Heart right ventricle (tissue), 16 donors: ENCODE measurements around the gene NAA38. TPM values are rescaled to one million over a fixed set of nuclear protein-coding genes. Genes with fewer than 3 reads are reported as not detected.

ENCODE experiments used
- ATAC-seq, 8 donors: fragments of 200-7000 bp; cut with Tn5 transposase; one replicate each; pipeline ENCODE4 v1.9.1; 2020; ENCODE audit warnings: mild to moderate bottlenecking in 8 of 8, moderate library complexity in 8 of 8, moderate number of reproducible peaks in 1 of 8
- DNase-seq, 2 donors: peaks; one replicate each; pipeline ENCODE4 v3.0.0-alpha.2; 2020
- H3K27ac ChIP-seq, 10 donors: fragments of 200-600 bp; sonication (generic) in 2 of 10; one replicate each; pipeline versions ENCODE4 v1.5.0 to v1.8.0; 2020 to 2022; ENCODE audit warnings: mild to moderate bottlenecking in 3 of 10
- H3K27me3 ChIP-seq, 7 donors: fragments of 200-600 bp; one replicate each; pipeline ENCODE4 v1.8.0; 2021 to 2022; ENCODE audit warnings: mild to moderate bottlenecking in 2 of 7
- H3K36me3 ChIP-seq, 9 donors: fragments of 200-600 bp; sonication (generic) in 1 of 9; one replicate each; pipeline versions ENCODE4 v1.5.0 to v1.8.0; 2020 to 2022; ENCODE audit warnings: mild to moderate bottlenecking in 2 of 9
- H3K4me1 ChIP-seq, 9 donors: fragments of 200-600 bp; sonication (generic) in 1 of 9; one replicate each; pipeline versions ENCODE4 v1.5.0 to v1.8.0; 2020 to 2022; ENCODE audit warnings: mild to moderate bottlenecking in 4 of 9
- H3K4me3 ChIP-seq, 10 donors: fragments of 200-600 bp; sonication (generic) in 2 of 10; one replicate each; pipeline versions ENCODE4 v1.5.0 to v1.8.0; 2020 to 2022; ENCODE audit warnings: mild to moderate bottlenecking in 7 of 10, moderate library complexity in 2 of 10
- H3K9me3 ChIP-seq, 11 donors: fragments of 200-600 bp in 10 of 11; sonication (generic) in 2 of 11; one replicate each; pipeline versions ENCODE4 v1.5.0 to v1.8.0; 2013 to 2022; ENCODE audit warnings: mild to moderate bottlenecking in 2 of 11, control low read depth in 1 of 11, moderate library complexity in 1 of 11
- WGBS, 2 donors: extraction: QIAGEN DNeasy Blood & Tissue Kit; methylation state at CpG; one replicate each; pipeline ENCODE4 v1.1.7; 2013; ENCODE audit warnings: inconsistent platforms in 1 of 2; 5-methylcytosine and 5-hydroxymethylcytosine counted together
- intact Hi-C, 10 donors: fragments of 100-400 bp; cut with DNase I; formaldehyde crosslinking; loops; one replicate each; pipeline versions ENCODE4 v1.11.1 to v1.14.2; 2022
- polyA plus RNA-seq, 2 donors: library from polyadenylated mRNA; stranded (reverse); fragments of 200-250 nt; gene quantifications; one replicate each; pipeline ENCODE4 v1.2.3, GENCODE V29; 2013
- total RNA-seq, 10 donors: library from RNA; stranded (reverse); fragmentation: NEBNext Ultra II Directional in 3 of 10; extraction: Animal tissue kit (Norgen Biotek cat#: 25700) in 3 of 10; gene quantifications; one replicate each; pipeline versions ENCODE4 v1.2.1 to v1.2.4, GENCODE V29; 2021 to 2023
- TF ChIP-seq, protein P1 (sequence below), 9 donors: fragments of 200-600 bp; sonication (generic) in 2 of 9; IDR thresholded peaks; one replicate each; pipeline versions ENCODE4 v1.5.0 to v1.8.0; 2021 to 2022; ENCODE audit warnings: antibody characterized with exemption in 9 of 9, mild to moderate bottlenecking in 5 of 9, moderate library complexity in 1 of 9
- donor health status: Arrhythmogenic right ventricular cardiomyopathy.
- donor health status: ischemic (EF 13 %, LVEDD 7.1; RV severe dilation, severe dysfunction).
- donor health status: healthy with polysubstance abuse.
- donor health status: DM: no; HTN: yes; CAD: no.
- donor health status: DM: no; HTN: no; CAD: no.
- donor health status: ischemic (EF 25% LVEDD 6.9; RV normal size, moderate dysfunction).
- donor health status: ischemic (EF 25% LVEDD 5.7; RV mildly dilated, moderate dysfunction).
- donor health status: healthy.
- donor health status: DM: yes; HTN: yes; CAD: no.
- donor health status: Ischemic cardiomyopathy.
- donor health status: ischemic (EF 35%, LVEDD 5.7; RV mildly dilated, moderate dysfunction).
- donor health status: nonischemic (EF 11% LVEDD 7.7; RV severe dilation, severe dysfunction).
- donor health status: DM: yes; HTN: yes; CAD: no.
- donor health status: PGD.
- donor health status: ischemic (EF 29% LVEDD 5.4; RV normal size, mild dysfunction).
- donor health status: nonischemic (EF 23%, LVEDD 6.1; RV moderate dilation, normal function).

NAA38 gene
- total and polyA plus RNA-seq, 12 donors, result 59.2 to 167 (median 75.2) TPM

DNA sequence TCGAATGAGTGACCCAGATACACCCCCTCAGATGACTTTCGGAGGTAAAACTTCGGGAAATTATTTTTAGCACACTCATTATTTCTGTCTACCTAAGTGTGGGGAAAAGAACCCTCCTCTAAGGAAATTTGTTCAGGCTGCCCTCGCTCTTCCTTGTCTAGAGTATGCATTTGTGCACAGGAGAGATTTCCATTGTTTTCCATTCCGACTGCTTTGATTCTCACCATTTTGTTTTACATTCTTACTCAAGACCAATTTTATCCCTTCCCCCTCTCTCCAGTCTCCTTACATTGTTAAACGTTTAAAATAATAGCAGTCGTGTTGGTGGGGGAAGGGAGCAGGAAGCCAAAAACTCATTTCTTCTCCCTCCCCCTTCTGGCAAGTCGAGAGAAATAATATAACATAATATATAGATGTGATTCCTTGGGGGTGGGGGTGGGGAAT lies 29.7 kb upstream of the NAA38 start:
- 6 to 7% methylated on average over 8 of the region's 8 CpGs for WGBS, 2 donors
- TF ChIP-seq, protein P1, sequence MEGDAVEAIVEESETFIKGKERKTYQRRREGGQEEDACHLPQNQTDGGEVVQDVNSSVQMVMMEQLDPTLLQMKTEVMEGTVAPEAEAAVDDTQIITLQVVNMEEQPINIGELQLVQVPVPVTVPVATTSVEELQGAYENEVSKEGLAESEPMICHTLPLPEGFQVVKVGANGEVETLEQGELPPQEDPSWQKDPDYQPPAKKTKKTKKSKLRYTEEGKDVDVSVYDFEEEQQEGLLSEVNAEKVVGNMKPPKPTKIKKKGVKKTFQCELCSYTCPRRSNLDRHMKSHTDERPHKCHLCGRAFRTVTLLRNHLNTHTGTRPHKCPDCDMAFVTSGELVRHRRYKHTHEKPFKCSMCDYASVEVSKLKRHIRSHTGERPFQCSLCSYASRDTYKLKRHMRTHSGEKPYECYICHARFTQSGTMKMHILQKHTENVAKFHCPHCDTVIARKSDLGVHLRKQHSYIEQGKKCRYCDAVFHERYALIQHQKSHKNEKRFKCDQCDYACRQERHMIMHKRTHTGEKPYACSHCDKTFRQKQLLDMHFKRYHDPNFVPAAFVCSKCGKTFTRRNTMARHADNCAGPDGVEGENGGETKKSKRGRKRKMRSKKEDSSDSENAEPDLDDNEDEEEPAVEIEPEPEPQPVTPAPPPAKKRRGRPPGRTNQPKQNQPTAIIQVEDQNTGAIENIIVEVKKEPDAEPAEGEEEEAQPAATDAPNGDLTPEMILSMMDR (IDR thresholded peaks at IDR 0.05), result no peak
- DNase-seq, result no peak
- no peak for ATAC-seq
- Histone ChIP-seq H3K4me3 (peak overlapping the region in 9 of 10 donors; percentile 40 to 96 (median 79)), H3K9me3 (no peaks in the 10 kb centered on the region), H3K4me1 (peaks cover 19 to 73% (median 52%) of the 10 kb centered on the region in 9 donors), H3K36me3 (peaks cover 0 to 25% (median 0%) of the 10 kb centered on the region in 9 donors), H3K27me3 (no peaks in the 10 kb centered on the region), H3K27ac (peak overlapping the region in 9 of 10 donors; percentile 81 to 98 (median 92))
- intact Hi-C loops, result loop anchor here in 3 of 10 donors (2.0 to 5.0 kb wide), 3 partner anchors 30 to 55 kb away; partner anchors contain the start of genes NAA38 (in 2 of the 3), CNTROB (in 1 of the 3), KDM6B (in 1 of the 3) and TRAPPC1 (in 1 of the 3)

DNA sequence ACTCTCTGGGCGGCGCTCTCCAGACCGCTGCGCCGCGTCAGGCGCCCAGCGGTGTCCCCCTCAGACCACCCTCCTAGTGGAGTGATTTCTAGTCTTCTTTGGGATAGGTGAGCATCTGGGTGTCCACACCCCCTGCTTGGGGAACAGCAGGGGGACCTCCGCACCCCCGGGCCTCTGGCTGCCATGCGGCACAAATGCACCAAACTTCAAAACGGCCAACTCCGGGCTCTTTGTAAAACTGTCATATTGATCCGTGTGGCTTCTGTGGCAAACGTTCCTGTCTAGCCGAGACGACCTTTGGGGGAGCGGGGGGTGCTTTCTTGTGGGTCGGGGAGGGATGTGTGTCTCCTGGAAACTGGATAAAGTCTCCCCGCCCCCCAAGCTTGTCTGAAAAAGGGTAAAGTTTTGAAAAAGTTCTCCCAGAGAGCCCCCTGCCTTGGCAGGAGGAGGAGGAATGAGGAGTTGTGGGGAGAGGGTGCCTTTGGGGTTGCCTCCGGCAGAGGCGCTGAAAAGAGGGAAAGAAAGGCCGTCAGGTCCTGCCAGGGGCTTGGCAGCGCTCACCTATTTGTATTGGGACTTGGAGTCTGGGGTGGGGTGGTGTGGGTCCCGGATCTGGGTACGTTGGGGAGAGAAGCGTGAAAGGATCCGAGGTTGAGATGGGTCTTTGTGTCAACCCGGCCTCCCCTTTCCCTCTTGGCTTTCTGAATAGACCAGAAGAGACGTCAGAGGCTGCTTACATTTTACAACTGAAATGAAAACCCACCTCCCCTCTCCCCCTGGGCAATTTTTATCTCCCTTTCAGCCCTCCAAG lies 29.1 kb upstream of the NAA38 start:
- Histone ChIP-seq H3K4me1 (peaks cover 19 to 79% (median 58%) of the 10 kb centered on the region in 9 donors), H3K4me3 (peak overlapping the region; percentile 40 to 96 (median 78)), H3K27me3 (no peaks in the 10 kb centered on the region), H3K9me3 (no peaks in the 10 kb centered on the region), H3K27ac (peak overlapping the region in 9 of 10 donors; percentile 81 to 98 (median 92)), H3K36me3 (peaks cover 0 to 19% (median 0%) of the 10 kb centered on the region in 9 donors)
- no peak for ATAC-seq
- intact Hi-C loops, result loop anchor here in 3 of 10 donors (2.0 to 5.0 kb wide), 3 partner anchors 30 to 54 kb away; partner anchors contain the start of genes NAA38 (in 2 of the 3), CNTROB (in 1 of the 3), KDM6B (in 1 of the 3) and TRAPPC1 (in 1 of the 3)
- TF ChIP-seq, protein P1 (IDR thresholded peaks at IDR 0.05), result peak in 1 of 9 donors; percentile 2
- WGBS, 2 donors, result 5 to 8% methylated on average over 30 of the region's 30 CpGs
- DNase-seq, result peak in 1 of 2 donors; percentile 26

DNA sequence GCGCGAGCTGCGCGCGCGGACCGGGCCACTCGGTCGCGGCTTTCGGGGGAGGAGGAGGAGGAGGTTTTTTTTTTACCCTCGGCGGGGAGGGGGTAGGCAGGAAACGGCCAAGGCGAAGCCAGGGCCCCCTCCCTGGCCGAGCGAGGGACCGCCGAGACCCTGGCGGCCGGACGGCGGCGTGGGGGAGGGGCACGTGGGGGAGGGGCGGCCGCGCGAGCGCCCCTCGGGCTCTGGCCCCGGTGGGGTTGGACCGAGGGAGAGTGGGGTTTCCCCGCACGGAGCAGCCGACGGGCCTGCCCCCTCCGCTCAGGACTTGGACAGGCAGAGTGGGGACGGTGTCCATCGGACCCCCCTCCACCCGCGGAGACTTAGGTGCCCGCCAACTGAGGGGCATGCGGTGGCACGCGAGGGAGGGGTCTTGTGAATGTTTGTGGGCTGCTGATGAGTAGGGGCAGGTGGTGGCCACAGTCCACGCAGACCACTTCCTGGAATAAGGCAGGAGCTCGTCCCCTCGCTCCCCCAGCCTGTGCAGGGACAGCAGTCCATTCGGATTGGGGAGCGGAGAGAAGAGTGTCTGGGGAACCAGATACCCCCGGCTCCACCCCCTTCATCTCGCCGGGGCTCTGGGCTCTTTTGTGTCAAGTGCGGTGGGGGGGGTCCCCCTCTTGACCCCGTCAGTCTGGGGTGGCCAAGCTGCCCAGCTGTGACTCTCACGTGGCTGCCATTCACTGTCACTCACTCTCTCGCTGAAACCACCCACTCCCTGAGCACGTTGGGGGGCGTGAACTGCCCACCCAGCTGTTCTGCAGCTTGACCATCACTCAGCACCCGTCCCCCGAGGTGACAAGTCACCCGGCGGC lies 28.2 kb upstream of the NAA38 start:
- DNase-seq, result peak; percentile 25 to 47
- peaks cover 19 to 83% (median 65%) of the 10 kb centered on the region in 9 donors for H3K4me1 ChIP-seq
- H3K9me3 ChIP-seq, result no peaks in the 10 kb centered on the region
- intact Hi-C loops, result loop anchor here in 3 of 10 donors (2.0 to 5.0 kb wide), 3 partner anchors 29 to 53 kb away; partner anchors contain the start of genes NAA38 (in 2 of the 3), CNTROB (in 1 of the 3), KDM6B (in 1 of the 3) and TRAPPC1 (in 1 of the 3)
- H3K27ac ChIP-seq, result peak overlapping the region; percentile 6 to 98 (median 92)
- H3K4me3 ChIP-seq, result peak overlapping the region; percentile 40 to 96 (median 78)
- ATAC-seq, result peak in 1 of 8 donors; percentile 0
- peaks cover 0 to 17% (median 2%) of the 10 kb centered on the region in 9 donors for H3K36me3 ChIP-seq
- TF ChIP-seq, protein P1 (IDR thresholded peaks at IDR 0.05), result peak in 1 of 9 donors; percentile 10
- WGBS, 2 donors, result 1% methylated on average over 41 to 56 of the region's 64 CpGs
- H3K27me3 ChIP-seq, result no peaks in the 10 kb centered on the region
